Natural killer cell treated with Interleukin-12 subunit alpha and Interleukin-12 subunit beta and Interleukin-15 and Interleukin-18, amount 100 ng/mL, for 72 hours (primary cell): ENCODE results near the gene NRCAM. TPM values are rescaled to one million over a fixed set of nuclear protein-coding genes. Genes with fewer than 3 reads are reported as not detected.

Experiments used
- ATAC-seq, 2 donors: fragments of 150-1000 bp; cut with Tn5 transposase in 1 of 2; sonication (Bioruptor Pico), chemical (Tn5 transposase) in 1 of 2; 2 replicates each; pipeline ENCODE4 v1.10.0; 2021
- DNase-seq: peaks from one replicate; pipeline ENCODE4 v3.0.0; 2022; ENCODE audit warnings: low spot score
- H3K27ac Mint-ChIP-seq, 2 donors: 1 replicate in 1 of 2; 2 replicates in 1 of 2; pipeline ENCODE4 v1.8.0; 2022; ENCODE audit warnings: mixed read lengths in 2 of 2, mild to moderate bottlenecking in 1 of 2, moderate library complexity in 1 of 2
- H3K27me3 Mint-ChIP-seq, 2 donors: 1 replicate in 1 of 2; 2 replicates in 1 of 2; pipeline ENCODE4 v1.8.0; 2022; ENCODE audit warnings: mixed read lengths in 2 of 2
- H3K36me3 Mint-ChIP-seq: one replicate; pipeline ENCODE4 v1.8.0; 2022; ENCODE audit warnings: mixed read lengths
- H3K4me1 Mint-ChIP-seq, 2 donors: 1 replicate in 1 of 2; 2 replicates in 1 of 2; pipeline ENCODE4 v1.8.0; 2022; ENCODE audit warnings: low read depth in 2 of 2, mixed read lengths in 2 of 2, mild to moderate bottlenecking in 1 of 2
- H3K4me3 Mint-ChIP-seq: one replicate; pipeline ENCODE4 v1.8.0; 2022; ENCODE audit warnings: mixed read lengths
- H3K9me3 Mint-ChIP-seq: 2 replicates; pipeline ENCODE4 v1.8.0; 2022; ENCODE audit warnings: mixed read lengths
- total RNA-seq, 2 donors: library from RNA; stranded (reverse); gene quantifications; one replicate each; pipeline ENCODE4 v1.2.3, GENCODE V29; 2022

NRCAM gene
- total RNA-seq, 2 donors from 2014 or later: not detected

GRCh38 chr7:108425714-108426275, 30.4 kb downstream of the NRCAM start:
- Mint-ChIP-seq H3K4me3 (no peak overlapping the region), H3K9me3 (no peaks in the 10 kb centered on the region), H3K27ac (no peak overlapping the region), H3K36me3 (no peaks in the 10 kb centered on the region), H3K4me1 (no peaks in the 10 kb centered on the region), H3K27me3 (peaks cover 23 to 30% of the 10 kb centered on the region in 2 donors)
- DNase-seq (no peak), ATAC-seq (no peak)

GRCh38 chr7:108424013-108424412, 32.2 kb downstream of the NRCAM start:
- H3K4me3 Mint-ChIP-seq: no peak overlapping the region
- ATAC-seq (no peak), DNase-seq (no peak)
- H3K4me1 Mint-ChIP-seq: no peaks in the 10 kb centered on the region
- H3K9me3 Mint-ChIP-seq: no peaks in the 10 kb centered on the region
- no peaks in the 10 kb centered on the region for H3K36me3 Mint-ChIP-seq
- H3K27me3 Mint-ChIP-seq: peaks cover 22 to 29% of the 10 kb centered on the region in 2 donors
- no peak overlapping the region for H3K27ac Mint-ChIP-seq

GRCh38 chr7:108423089-108423989, 32.9 kb downstream of the NRCAM start:
- Mint-ChIP-seq H3K4me1 (no peaks in the 10 kb centered on the region), H3K36me3 (no peaks in the 10 kb centered on the region), H3K4me3 (no peak overlapping the region), H3K27me3 (peaks cover 25 to 34% of the 10 kb centered on the region in 2 donors), H3K27ac (no peak overlapping the region), H3K9me3 (no peaks in the 10 kb centered on the region)
- ATAC-seq: no peak
- DNase-seq: no peak

GRCh38 chr7:108421720-108422331, 34.4 kb downstream of the NRCAM start:
- H3K4me3 Mint-ChIP-seq: no peak overlapping the region
- H3K36me3 Mint-ChIP-seq: no peaks in the 10 kb centered on the region
- H3K27me3 Mint-ChIP-seq: peaks cover 31 to 44% of the 10 kb centered on the region in 2 donors
- no peak overlapping the region for H3K27ac Mint-ChIP-seq
- no peak for ATAC-seq
- DNase-seq: no peak
- H3K4me1 Mint-ChIP-seq: peaks cover 0 to 2% of the 10 kb centered on the region in 2 donors
- no peaks in the 10 kb centered on the region for H3K9me3 Mint-ChIP-seq

GRCh38 chr7:108419961-108420908, 36.0 kb downstream of the NRCAM start:
- H3K27me3 Mint-ChIP-seq: peaks cover 36 to 52% of the 10 kb centered on the region in 2 donors
- DNase-seq: no peak
- H3K4me1 Mint-ChIP-seq: peaks cover 5 to 6% of the 10 kb centered on the region in 2 donors
- ATAC-seq: no peak
- no peaks in the 10 kb centered on the region for H3K9me3 Mint-ChIP-seq
- no peak overlapping the region for H3K27ac Mint-ChIP-seq
- H3K4me3 Mint-ChIP-seq: no peak overlapping the region
- H3K36me3 Mint-ChIP-seq: no peaks in the 10 kb centered on the region

GRCh38 chr7:108418946-108419345, 37.3 kb downstream of the NRCAM start:
- Mint-ChIP-seq H3K27ac (no peak overlapping the region), H3K4me1 (peaks cover 5 to 6% of the 10 kb centered on the region in 2 donors), H3K36me3 (no peaks in the 10 kb centered on the region), H3K4me3 (no peak overlapping the region), H3K9me3 (no peaks in the 10 kb centered on the region), H3K27me3 (peaks cover 40 to 65% of the 10 kb centered on the region in 2 donors)
- no peak for DNase-seq
- ATAC-seq: no peak

GRCh38 chr7:108417926-108418325, 38.3 kb downstream of the NRCAM start:
- DNase-seq (no peak), ATAC-seq (no peak)
- Mint-ChIP-seq H3K4me1 (peaks cover 5 to 6% of the 10 kb centered on the region in 2 donors), H3K36me3 (no peaks in the 10 kb centered on the region), H3K27me3 (peaks cover 35 to 62% of the 10 kb centered on the region in 2 donors), H3K9me3 (no peaks in the 10 kb centered on the region), H3K27ac (no peak overlapping the region), H3K4me3 (no peak overlapping the region)

GRCh38 chr7:108417144-108417543, 39.1 kb downstream of the NRCAM start:
- H3K27me3 Mint-ChIP-seq: peaks cover 34 to 59% of the 10 kb centered on the region in 2 donors
- peaks cover 5 to 6% of the 10 kb centered on the region in 2 donors for H3K4me1 Mint-ChIP-seq
- DNase-seq (no peak), ATAC-seq (no peak)
- H3K9me3 Mint-ChIP-seq: no peaks in the 10 kb centered on the region
- no peaks in the 10 kb centered on the region for H3K36me3 Mint-ChIP-seq
- H3K4me3 Mint-ChIP-seq: no peak overlapping the region
- H3K27ac Mint-ChIP-seq: no peak overlapping the region

- no peak for ATAC-seq
- no peak overlapping the region for H3K4me3 Mint-ChIP-seq
- no peaks in the 10 kb centered on the region for H3K36me3 Mint-ChIP-seq
- no peak for DNase-seq
- peaks cover 5 to 6% of the 10 kb centered on the region in 2 donors for H3K4me1 Mint-ChIP-seq
- H3K9me3 Mint-ChIP-seq: no peaks in the 10 kb centered on the region
- peaks cover 34 to 59% of the 10 kb centered on the region in 2 donors for H3K27me3 Mint-ChIP-seq
- no peak overlapping the region for H3K27ac Mint-ChIP-seq
These were observed 40.3 kb downstream of the NRCAM start for GRCh38 chr7:108415821-108416536.

GRCh38 chr7:108415084-108415483, 41.2 kb downstream of the NRCAM start:
- Mint-ChIP-seq H3K4me3 (no peak overlapping the region), H3K9me3 (no peaks in the 10 kb centered on the region), H3K27ac (no peak overlapping the region), H3K27me3 (peaks cover 27 to 51% of the 10 kb centered on the region in 2 donors), H3K36me3 (no peaks in the 10 kb centered on the region), H3K4me1 (peaks cover 5 to 6% of the 10 kb centered on the region in 2 donors)
- DNase-seq: no peak
- ATAC-seq: no peak

- H3K4me3 Mint-ChIP-seq: no peak overlapping the region
- H3K4me1 Mint-ChIP-seq: peaks cover 5 to 6% of the 10 kb centered on the region in 2 donors
- DNase-seq (no peak), ATAC-seq (peak in 1 of 2 donors; percentile 43)
- no peaks in the 10 kb centered on the region for H3K9me3 Mint-ChIP-seq
- no peaks in the 10 kb centered on the region for H3K36me3 Mint-ChIP-seq
- no peak overlapping the region for H3K27ac Mint-ChIP-seq
- H3K27me3 Mint-ChIP-seq: peaks cover 23 to 43% of the 10 kb centered on the region in 2 donors
These were observed 42.3 kb downstream of the NRCAM start for GRCh38 chr7:108413782-108414492.

GRCh38 chr7:108413337-108413736, 42.9 kb downstream of the NRCAM start:
- Mint-ChIP-seq H3K36me3 (no peaks in the 10 kb centered on the region), H3K27me3 (peaks cover 21 to 39% of the 10 kb centered on the region in 2 donors), H3K4me1 (peaks cover 5 to 6% of the 10 kb centered on the region in 2 donors), H3K4me3 (no peak overlapping the region), H3K9me3 (no peaks in the 10 kb centered on the region), H3K27ac (no peak overlapping the region)
- ATAC-seq: no peak
- no peak for DNase-seq
